ENCODE results near the gene RRP8.

Gene RRP8

GRCh38 chr11:6627762-6628241 is 24.4 kb upstream of the RRP8 start:
- Histone ChIP-seq H3K4me1 (no peaks in the 10 kb centered on the region), H3K27me3 (ENCODE audit: low read depth) (no peaks in the 10 kb centered on the region), H3K4me3 (no peak overlapping the region), H3K36me3 (replicated peaks) (no peaks in the 10 kb centered on the region), H3K9me3 (no peaks in the 10 kb centered on the region)
- no peak for DNase-seq (ENCODE audit: low spot score in 2 of 2)
- in situ Hi-C loops (cut with MboI; ENCODE audit: low sequenced_read_pairs) = no loop called here

- Histone ChIP-seq H3K27me3 (ENCODE audit: low read depth) (no peaks in the 10 kb centered on the region), H3K36me3 (replicated peaks) (no peaks in the 10 kb centered on the region), H3K4me1 (no peaks in the 10 kb centered on the region), H3K9me3 (no peaks in the 10 kb centered on the region), H3K4me3 (no peak overlapping the region)
- no peak for DNase-seq (ENCODE audit: low spot score in 2 of 2)
- in situ Hi-C loops (cut with MboI; ENCODE audit: low sequenced_read_pairs) = no loop called here
These were observed 23.8 kb upstream of the RRP8 start for GRCh38 chr11:6626971-6627761.

- H3K4me1 ChIP-seq = no peaks in the 10 kb centered on the region
- in situ Hi-C loops (cut with MboI; ENCODE audit: low sequenced_read_pairs) = no loop called here
- no peaks in the 10 kb centered on the region for H3K27me3 ChIP-seq (ENCODE audit: low read depth)
- no peaks in the 10 kb centered on the region for H3K9me3 ChIP-seq
- no peak overlapping the region for H3K4me3 ChIP-seq
- no peak for DNase-seq (ENCODE audit: low spot score in 2 of 2)
- H3K36me3 ChIP-seq (replicated peaks) = no peaks in the 10 kb centered on the region
These were observed 22.5 kb upstream of the RRP8 start for GRCh38 chr11:6625832-6626420.

- H3K9me3 ChIP-seq = no peaks in the 10 kb centered on the region
- no peaks in the 10 kb centered on the region for H3K36me3 ChIP-seq (replicated peaks)
- H3K27me3 ChIP-seq (ENCODE audit: low read depth) = no peaks in the 10 kb centered on the region
- H3K4me3 ChIP-seq = no peak overlapping the region
- no peaks in the 10 kb centered on the region for H3K4me1 ChIP-seq
- in situ Hi-C loops (cut with MboI; ENCODE audit: low sequenced_read_pairs) = no loop called here
- no peak for DNase-seq (ENCODE audit: low spot score in 2 of 2)
These were observed 21.9 kb upstream of the RRP8 start for GRCh38 chr11:6625156-6625831.

GRCh38 chr11:6623391-6624363 is 20.3 kb upstream of the RRP8 start:
- no peak for DNase-seq (ENCODE audit: low spot score in 2 of 2)
- no peaks in the 10 kb centered on the region for H3K27me3 ChIP-seq (ENCODE audit: low read depth)
- peaks cover 1% of the 10 kb centered on the region for H3K4me1 ChIP-seq
- no peaks in the 10 kb centered on the region for H3K36me3 ChIP-seq (replicated peaks)
- no peak overlapping the region for H3K4me3 ChIP-seq
- in situ Hi-C loops (cut with MboI; ENCODE audit: low sequenced_read_pairs) = no loop called here
- no peaks in the 10 kb centered on the region for H3K9me3 ChIP-seq

- Histone ChIP-seq H3K9me3 (no peaks in the 10 kb centered on the region), H3K27me3 (ENCODE audit: low read depth) (no peaks in the 10 kb centered on the region), H3K36me3 (replicated peaks) (no peaks in the 10 kb centered on the region), H3K4me1 (peaks cover 8% of the 10 kb centered on the region), H3K4me3 (no peak overlapping the region)
- in situ Hi-C loops (cut with MboI; ENCODE audit: low sequenced_read_pairs) = no loop called here
- DNase-seq (ENCODE audit: low spot score in 2 of 2) = no peak
These were observed 19.1 kb upstream of the RRP8 start for GRCh38 chr11:6622261-6623171.

GRCh38 chr11:6621711-6622211 is 18.3 kb upstream of the RRP8 start:
- H3K27me3 ChIP-seq (ENCODE audit: low read depth) = no peaks in the 10 kb centered on the region
- in situ Hi-C loops (cut with MboI; ENCODE audit: low sequenced_read_pairs) = no loop called here
- no peaks in the 10 kb centered on the region for H3K36me3 ChIP-seq (replicated peaks)
- H3K4me1 ChIP-seq = peaks cover 8% of the 10 kb centered on the region
- no peaks in the 10 kb centered on the region for H3K9me3 ChIP-seq
- DNase-seq (ENCODE audit: low spot score in 2 of 2) = no peak
- H3K4me3 ChIP-seq = no peak overlapping the region

GRCh38 chr11:6620636-6621035 is 17.2 kb upstream of the RRP8 start:
- Histone ChIP-seq H3K9me3 (no peaks in the 10 kb centered on the region), H3K27me3 (ENCODE audit: low read depth) (no peaks in the 10 kb centered on the region), H3K4me1 (peaks cover 8% of the 10 kb centered on the region), H3K4me3 (no peak overlapping the region), H3K36me3 (replicated peaks) (0 out of 2 replicates have a peak, but pooled peaks cover 2% of the 10 kb centered on the region)
- in situ Hi-C loops (cut with MboI; ENCODE audit: low sequenced_read_pairs) = no loop called here
- no peak for DNase-seq (ENCODE audit: low spot score in 2 of 2)

- DNase-seq (ENCODE audit: low spot score in 2 of 2) = peak; percentile 90 to 93
- in situ Hi-C loops (cut with MboI; ENCODE audit: low sequenced_read_pairs) = no loop called here
- Histone ChIP-seq H3K9me3 (no peaks in the 10 kb centered on the region), H3K27me3 (ENCODE audit: low read depth) (no peaks in the 10 kb centered on the region), H3K4me1 (peaks cover 8% of the 10 kb centered on the region), H3K4me3 (peak within 1 kb of the TSS; percentile 53), H3K36me3 (replicated peaks) (0 out of 2 replicates have a peak, but pooled peaks cover 3% of the 10 kb centered on the region)
These were observed 15.8 kb upstream of the RRP8 start, which contains the start of gene TPP1 for GRCh38 chr11:6619004-6619745. TPP1 (minus strand) TSS chr11:6619422; CDS start chr11:6619400, 22 bp downstream.

GRCh38 chr11:6618117-6619003 is 14.9 kb upstream of the RRP8 start:
- Histone ChIP-seq H3K36me3 (replicated peaks) (0 out of 2 replicates have a peak, but pooled peaks cover 3% of the 10 kb centered on the region), H3K4me1 (peaks cover 8% of the 10 kb centered on the region), H3K9me3 (no peaks in the 10 kb centered on the region), H3K4me3 (peak overlapping the region; percentile 53), H3K27me3 (ENCODE audit: low read depth) (no peaks in the 10 kb centered on the region)
- in situ Hi-C loops (cut with MboI; ENCODE audit: low sequenced_read_pairs) = no loop called here
- DNase-seq (ENCODE audit: low spot score in 2 of 2) = peak; percentile 88 to 91

GRCh38 chr11:6617315-6617781 is 13.9 kb upstream of the RRP8 start:
- Histone ChIP-seq H3K4me3 (no peak overlapping the region), H3K4me1 (peaks cover 11% of the 10 kb centered on the region), H3K9me3 (no peaks in the 10 kb centered on the region), H3K36me3 (replicated peaks) (0 out of 2 replicates have a peak, but pooled peaks cover 3% of the 10 kb centered on the region), H3K27me3 (ENCODE audit: low read depth) (no peaks in the 10 kb centered on the region)
- in situ Hi-C loops (cut with MboI; ENCODE audit: low sequenced_read_pairs) = no loop called here
- no peak for DNase-seq (ENCODE audit: low spot score in 2 of 2)
